B cell (primary cell): ENCODE measurements around the gene PKNOX2. TPM values are rescaled to one million over a fixed set of nuclear protein-coding genes. Genes with fewer than 3 reads are reported as not detected.

Experiments
- ATAC-seq: fragments of 200-7000 bp; cut with Tn5 transposase; one replicate; pipeline ENCODE4 v1.10.0; 2021; ENCODE audit warnings: low read depth, mild to moderate bottlenecking, moderate number of reproducible peaks, moderate library complexity
- CTCF ChIA-PET: fragments of 350-600 bp; sonication (Branson Sonifier 250); formaldehyde crosslinking; loops from one replicate; lab custom pipeline; 2021; ENCODE audit warnings: antibody characterized with exemption, inconsistent platforms; lab: Charles Lee
- POLR2A ChIA-PET: fragments of 350-600 bp; sonication (Branson Sonifier 250); formaldehyde crosslinking; loops from one replicate; lab custom pipeline; 2021; ENCODE audit warnings: antibody characterized with exemption; lab: Charles Lee
- DNase-seq: peaks from one replicate; pipeline ENCODE4 v3.0.0; 2013
- H2AFZ ChIP-seq: 2 replicates; pipeline ENCODE4 v1.6.1; 2012; ENCODE audit warnings: mild to moderate bottlenecking, low read depth, low read length; ENCODE audit not compliant: insufficient read depth, poor library complexity, severe bottlenecking
- H3K27ac ChIP-seq, 2 donors: 1 replicate in 1 of 2; 2 replicates in 1 of 2; pipeline ENCODE4 v1.5.1; 2012 to 2013; ENCODE audit warnings: low read length in 2 of 2, mild to moderate bottlenecking in 2 of 2, moderate library complexity in 1 of 2
- H3K27me3 ChIP-seq, 4 experiments: fragments of 200-600 bp in 1 of 4; sonication (generic) in 1 of 4; replicated peaks in 1 of 4; 1 replicate in 2 of 4; 2 replicates in 2 of 4; pipeline versions ENCODE4 v1.6.1 to v1.7.0; 2013 to 2016; ENCODE audit warnings: low read length in 3 of 4, mild to moderate bottlenecking in 2 of 4, mixed read lengths in 1 of 4, moderate library complexity in 1 of 4; ENCODE audit not compliant: insufficient read depth in 4 of 4, control insufficient read depth in 3 of 4; ENCODE audit errors: control extremely low read depth in 1 of 4
- H3K36me3 ChIP-seq, 2 experiments: replicated peaks in 1 of 2; 1 replicate in 1 of 2; 2 replicates in 1 of 2; pipeline versions ENCODE4 v1.6.1 to v1.7.1; 2013; ENCODE audit warnings: low read length in 1 of 2; ENCODE audit not compliant: insufficient read depth in 2 of 2, control insufficient read depth in 1 of 2; ENCODE audit errors: control extremely low read depth in 1 of 2, extremely low read depth in 1 of 2
- H3K4me1 ChIP-seq, 2 donors: fragments of 200-600 bp in 1 of 2; sonication (generic) in 1 of 2; 1 replicate in 1 of 2; 2 replicates in 1 of 2; pipeline versions ENCODE4 v1.5.1 to v1.6.1; 2013 to 2017; ENCODE audit warnings: low read length in 2 of 2; ENCODE audit not compliant: control insufficient read depth in 2 of 2, insufficient read depth in 2 of 2
- H3K4me2 ChIP-seq: replicated peaks from 2 replicates; pipeline ENCODE3; 2012; ENCODE audit warnings: mild to moderate bottlenecking, low read depth, low read length; ENCODE audit not compliant: poor library complexity, severe bottlenecking
- H3K4me3 ChIP-seq, 5 experiments: fragments of 200-600 bp in 1 of 5; sonication (generic) in 1 of 5; 1 replicate in 3 of 5; 2 replicates in 2 of 5; pipeline versions ENCODE4 v1.5.1 to v1.7.0; 2011 to 2016; ENCODE audit warnings: low read length in 4 of 5, mild to moderate bottlenecking in 4 of 5, low read depth in 2 of 5, control low read depth in 1 of 5, moderate library complexity in 1 of 5; ENCODE audit not compliant: insufficient read depth in 1 of 5; ENCODE audit errors: control extremely low read depth in 1 of 5, extremely low read depth in 1 of 5
- H3K79me2 ChIP-seq: fragments of 200-600 bp; sonication (generic); one replicate; pipeline ENCODE4 v1.6.0; 2016; ENCODE audit warnings: low read length; ENCODE audit not compliant: control insufficient read depth, insufficient read depth
- H3K9ac ChIP-seq: fragments of 200-600 bp; sonication (generic); 2 replicates; pipeline ENCODE4 v1.6.1; 2017; ENCODE audit warnings: mild to moderate bottlenecking, low read length, moderate library complexity
- H3K9me3 ChIP-seq, 3 donors: one replicate each; pipeline versions ENCODE4 v1.6.1 to v1.7.1; 2013; ENCODE audit warnings: low read length in 2 of 3; ENCODE audit not compliant: control insufficient read depth in 2 of 3, insufficient read depth in 1 of 3; ENCODE audit errors: control extremely low read depth in 1 of 3
- H4K20me1 ChIP-seq: 2 replicates; pipeline ENCODE4 v1.6.0; 2012; ENCODE audit warnings: mild to moderate bottlenecking, low read length; ENCODE audit not compliant: insufficient read depth, control insufficient read depth, poor library complexity, severe bottlenecking
- H3K27ac Mint-ChIP-seq: one replicate; pipeline ENCODE4 v1.8.0; 2021; ENCODE audit warnings: mixed read lengths
- H3K27me3 Mint-ChIP-seq: one replicate; pipeline ENCODE4 v1.8.0; 2021; ENCODE audit warnings: mixed read lengths
- H3K4me1 Mint-ChIP-seq: one replicate; pipeline ENCODE4 v1.8.0; 2021; ENCODE audit warnings: mixed read lengths
- H3K4me3 Mint-ChIP-seq: one replicate; pipeline ENCODE4 v1.8.0; 2021; ENCODE audit warnings: mixed read lengths
- H3K9me3 Mint-ChIP-seq: one replicate; pipeline ENCODE4 v1.8.0; 2022; ENCODE audit warnings: mixed read lengths; ENCODE audit not compliant: insufficient read depth
- CTCF ChIP-seq: fragments of 200-600 bp; IDR thresholded peaks from one replicate; pipeline ENCODE4 v1.8.0; 2022; ENCODE audit warnings: antibody characterized with exemption, mild to moderate bottlenecking
- EZH2 ChIP-seq: IDR thresholded peaks from 2 replicates; pipeline ENCODE4 v1.6.1; 2012; ENCODE audit warnings: borderline replicate concordance, low read depth, mild to moderate bottlenecking, moderate library complexity, low read length; ENCODE audit not compliant: insufficient read depth, poor library complexity, severe bottlenecking
- WGBS: methylation state at CpG from one replicate; pipeline ENCODE4 v1.1.5; 2013; ENCODE audit warnings: missing lambda C conversion rate; ENCODE audit not compliant: insufficient coverage; 5-methylcytosine and 5-hydroxymethylcytosine counted together
- intact Hi-C: fragments of 100-400 bp; cut with micrococcal nuclease; formaldehyde crosslinking; loops from one replicate; pipeline ENCODE4 v1.10.0; 2022
- polyA plus RNA-seq: library from polyadenylated mRNA; depleted of rRNA; stranded (reverse); fragments of >200 nt; gene quantifications from 2 replicates; pipeline ENCODE4 v1.2.3, GENCODE V29; 2012
- total RNA-seq, 2 donors: library from RNA; stranded (reverse); fragments of 120-200 nt in 1 of 2; gene quantifications; 1 replicate in 1 of 2; 2 replicates in 1 of 2; pipeline versions ENCODE4 v1.2.3 to v1.2.4, GENCODE V29; 2013 to 2022

PKNOX2 gene
- total and polyA plus RNA-seq, 2 donors (not counting 1 experiment from before 2014, with no cell fraction given), result not detected

GRCh38 chr11:125468025-125468424 lies 303.5 kb downstream of the PKNOX2 start:
- POLR2A ChIA-PET, result no interaction called here
- DNase-seq (no peak), ATAC-seq (no peak)
- no peak overlapping the region for H3K4me2 ChIP-seq
- H4K20me1 ChIP-seq, result no peaks in the 10 kb centered on the region
- H3K36me3 ChIP-seq, result no peaks in the 10 kb centered on the region
- CTCF ChIA-PET, result no interaction called here
- peaks cover 0 to 3% (median 0%) of the 10 kb centered on the region in 3 donors for H3K9me3 ChIP-seq
- no peak overlapping the region for H3K27ac ChIP-seq
- H2AFZ ChIP-seq, result no peak overlapping the region
- Mint-ChIP-seq H3K27ac (no peak overlapping the region), H3K4me1 (no peaks in the 10 kb centered on the region), H3K4me3 (no peak overlapping the region), H3K27me3 (peaks cover 22% of the 10 kb centered on the region), H3K9me3 (no peaks in the 10 kb centered on the region)
- H3K4me3 ChIP-seq, result no peak overlapping the region
- peaks cover 0 to 6% (median 2%) of the 10 kb centered on the region in 4 experiments for H3K27me3 ChIP-seq
- H3K9ac ChIP-seq, result no peak overlapping the region
- no peaks in the 10 kb centered on the region for H3K79me2 ChIP-seq
- H3K4me1 ChIP-seq, result no peaks in the 10 kb centered on the region
- intact Hi-C loops, result no loop called here
- no peak for TF ChIP-seq CTCF
- no peak for TF ChIP-seq EZH2

GRCh38 chr11:125468852-125469251 lies 304.3 kb downstream of the PKNOX2 start:
- no peak overlapping the region for H3K4me2 ChIP-seq
- WGBS, result 100% methylated on average over 2 of the region's 2 CpGs
- no peaks in the 10 kb centered on the region for H3K4me1 ChIP-seq
- intact Hi-C loops, result no loop called here
- ChIA-PET CTCF (no interaction called here), POLR2A (no interaction called here)
- no peak overlapping the region for H3K27ac ChIP-seq
- no peak overlapping the region for H3K4me3 Mint-ChIP-seq
- H3K9ac ChIP-seq, result no peak overlapping the region
- H3K9me3 Mint-ChIP-seq, result no peaks in the 10 kb centered on the region
- H2AFZ ChIP-seq, result no peak overlapping the region
- no peak overlapping the region for H3K27ac Mint-ChIP-seq
- H4K20me1 ChIP-seq, result no peaks in the 10 kb centered on the region
- no peaks in the 10 kb centered on the region for H3K36me3 ChIP-seq
- H3K79me2 ChIP-seq, result no peaks in the 10 kb centered on the region
- peaks cover 20% of the 10 kb centered on the region for H3K27me3 Mint-ChIP-seq
- DNase-seq, result no peak
- no peak overlapping the region for H3K4me3 ChIP-seq
- peaks cover 0 to 2% (median 0%) of the 10 kb centered on the region in 4 experiments for H3K27me3 ChIP-seq
- no peak for TF ChIP-seq CTCF
- no peak for TF ChIP-seq EZH2
- ATAC-seq, result no peak
- H3K9me3 ChIP-seq, result peaks cover 0 to 3% (median 0%) of the 10 kb centered on the region in 3 donors
- H3K4me1 Mint-ChIP-seq, result no peaks in the 10 kb centered on the region
